ENCODE data around the gene GZMM. TPM values are rescaled to one million over a fixed set of nuclear protein-coding genes. Genes with fewer than 3 reads are reported as not detected.
A peak's percentile ranks its signal among the peaks of the same experiment; 100 is the strongest.

GZMM gene
- total and polyA plus RNA-seq, 2 of the 13 experiments (the other 11 are each of a cell fraction or from before 2014, with no cell fraction given): 0.07 TPM; not detected in 1

DNA sequence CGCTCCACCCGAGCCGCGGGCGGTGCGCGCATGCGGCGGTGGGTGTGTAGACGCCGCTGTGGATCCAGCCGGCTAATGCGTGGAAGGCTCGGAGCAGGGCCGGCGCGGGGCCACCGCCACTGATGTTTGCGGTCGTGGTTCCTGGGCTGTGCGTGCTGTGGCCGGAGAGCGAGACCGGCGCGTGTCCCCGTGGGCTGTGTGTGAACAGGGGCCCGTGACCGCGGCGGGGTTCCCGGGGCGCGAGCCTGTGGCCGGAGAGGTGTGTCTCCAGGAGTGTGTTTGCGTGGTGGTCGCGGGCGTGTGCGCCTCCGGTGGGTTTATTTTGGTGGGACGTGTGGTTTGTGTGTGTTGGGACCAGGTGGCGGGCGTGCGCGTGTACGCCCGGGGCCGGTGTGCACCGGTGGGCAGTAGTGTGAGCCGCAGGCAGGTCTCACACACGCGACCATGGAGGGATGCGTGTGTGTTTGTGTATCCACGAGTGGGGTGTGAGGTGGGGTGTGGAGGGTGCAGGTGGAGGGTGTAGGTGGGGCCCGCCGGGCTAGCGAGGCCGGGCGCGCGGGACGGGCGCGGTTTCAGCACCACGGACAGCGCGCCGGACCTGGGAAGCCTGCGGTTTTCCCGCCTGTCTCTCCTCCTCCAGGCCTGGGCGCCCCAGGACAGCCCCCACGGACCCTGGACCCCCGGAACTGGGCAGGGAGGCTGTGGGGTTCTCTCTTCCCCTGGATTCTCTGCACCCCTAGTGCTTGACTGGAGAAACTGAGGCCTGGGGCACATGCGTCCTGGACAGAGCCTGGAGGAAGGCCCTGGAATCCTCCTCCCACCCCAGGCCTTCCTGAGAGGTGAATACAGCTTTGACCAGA, 47.5 kb downstream of the GZMM start (continued):
- TF ChIP-seq, protein P1, sequence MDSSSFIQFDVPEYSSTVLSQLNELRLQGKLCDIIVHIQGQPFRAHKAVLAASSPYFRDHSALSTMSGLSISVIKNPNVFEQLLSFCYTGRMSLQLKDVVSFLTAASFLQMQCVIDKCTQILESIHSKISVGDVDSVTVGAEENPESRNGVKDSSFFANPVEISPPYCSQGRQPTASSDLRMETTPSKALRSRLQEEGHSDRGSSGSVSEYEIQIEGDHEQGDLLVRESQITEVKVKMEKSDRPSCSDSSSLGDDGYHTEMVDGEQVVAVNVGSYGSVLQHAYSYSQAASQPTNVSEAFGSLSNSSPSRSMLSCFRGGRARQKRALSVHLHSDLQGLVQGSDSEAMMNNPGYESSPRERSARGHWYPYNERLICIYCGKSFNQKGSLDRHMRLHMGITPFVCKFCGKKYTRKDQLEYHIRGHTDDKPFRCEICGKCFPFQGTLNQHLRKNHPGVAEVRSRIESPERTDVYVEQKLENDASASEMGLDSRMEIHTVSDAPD (CRISPR knock-in tag; IDR thresholded peaks at IDR 0.05): no peak
- peak; percentile 68; the same call in 1 of the 2 replicates for TF ChIP-seq ZNF44 (CRISPR knock-in tag; IDR thresholded peaks at IDR 0.05)
- TF ChIP-seq EEA1 (CRISPR knock-in tag; IDR thresholded peaks at IDR 0.05; ENCODE audit: borderline replicate concordance): no peak; the same call in 1 of the 2 replicates
- TF ChIP-seq ZNF75D (CRISPR knock-in tag; IDR thresholded peaks at IDR 0.05; ENCODE audit: borderline replicate concordance): peak; percentile 78; the same call in 1 of the 2 replicates
- TF ChIP-seq, protein P2, sequence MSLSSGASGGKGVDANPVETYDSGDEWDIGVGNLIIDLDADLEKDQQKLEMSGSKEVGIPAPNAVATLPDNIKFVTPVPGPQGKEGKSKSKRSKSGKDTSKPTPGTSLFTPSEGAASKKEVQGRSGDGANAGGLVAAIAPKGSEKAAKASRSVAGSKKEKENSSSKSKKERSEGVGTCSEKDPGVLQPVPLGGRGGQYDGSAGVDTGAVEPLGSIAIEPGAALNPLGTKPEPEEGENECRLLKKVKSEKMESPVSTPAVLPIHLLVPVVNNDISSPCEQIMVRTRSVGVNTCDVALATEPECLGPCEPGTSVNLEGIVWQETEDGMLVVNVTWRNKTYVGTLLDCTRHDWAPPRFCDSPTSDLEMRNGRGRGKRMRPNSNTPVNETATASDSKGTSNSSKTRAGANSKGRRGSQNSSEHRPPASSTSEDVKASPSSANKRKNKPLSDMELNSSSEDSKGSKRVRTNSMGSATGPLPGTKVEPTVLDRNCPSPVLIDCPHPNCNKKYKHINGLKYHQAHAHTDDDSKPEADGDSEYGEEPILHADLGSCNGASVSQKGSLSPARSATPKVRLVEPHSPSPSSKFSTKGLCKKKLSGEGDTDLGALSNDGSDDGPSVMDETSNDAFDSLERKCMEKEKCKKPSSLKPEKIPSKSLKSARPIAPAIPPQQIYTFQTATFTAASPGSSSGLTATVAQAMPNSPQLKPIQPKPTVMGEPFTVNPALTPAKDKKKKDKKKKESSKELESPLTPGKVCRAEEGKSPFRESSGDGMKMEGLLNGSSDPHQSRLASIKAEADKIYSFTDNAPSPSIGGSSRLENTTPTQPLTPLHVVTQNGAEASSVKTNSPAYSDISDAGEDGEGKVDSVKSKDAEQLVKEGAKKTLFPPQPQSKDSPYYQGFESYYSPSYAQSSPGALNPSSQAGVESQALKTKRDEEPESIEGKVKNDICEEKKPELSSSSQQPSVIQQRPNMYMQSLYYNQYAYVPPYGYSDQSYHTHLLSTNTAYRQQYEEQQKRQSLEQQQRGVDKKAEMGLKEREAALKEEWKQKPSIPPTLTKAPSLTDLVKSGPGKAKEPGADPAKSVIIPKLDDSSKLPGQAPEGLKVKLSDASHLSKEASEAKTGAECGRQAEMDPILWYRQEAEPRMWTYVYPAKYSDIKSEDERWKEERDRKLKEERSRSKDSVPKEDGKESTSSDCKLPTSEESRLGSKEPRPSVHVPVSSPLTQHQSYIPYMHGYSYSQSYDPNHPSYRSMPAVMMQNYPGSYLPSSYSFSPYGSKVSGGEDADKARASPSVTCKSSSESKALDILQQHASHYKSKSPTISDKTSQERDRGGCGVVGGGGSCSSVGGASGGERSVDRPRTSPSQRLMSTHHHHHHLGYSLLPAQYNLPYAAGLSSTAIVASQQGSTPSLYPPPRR (CRISPR knock-in tag; IDR thresholded peaks at IDR 0.05; ENCODE audit: borderline replicate concordance): no peak
- no peak for TF ChIP-seq MED8 (CRISPR knock-in tag; IDR thresholded peaks at IDR 0.05; ENCODE audit: insufficient replicate concordance)
- peak; percentile 37; the same call in 1 of the 2 replicates for TF ChIP-seq SPEN (CRISPR knock-in tag; IDR thresholded peaks at IDR 0.05; ENCODE audit: low read depth)
- TF ChIP-seq PAF1 (CRISPR knock-in tag; IDR thresholded peaks at IDR 0.05): no peak
- no peak for TF ChIP-seq ZNF678 (CRISPR knock-in tag; IDR thresholded peaks at IDR 0.05)
- TF ChIP-seq ZUFSP (CRISPR knock-in tag; IDR thresholded peaks at IDR 0.05; ENCODE audit: borderline replicate concordance): no peak
- no peak for TF ChIP-seq AGO1 (IDR thresholded peaks at IDR 0.05; ENCODE audit: low read depth, low read length, poor library complexity, severe bottlenecking)
- no peak for TF ChIP-seq CC2D1A (CRISPR knock-in tag; IDR thresholded peaks at IDR 0.05)
- no peak for TF ChIP-seq TBX3 (IDR thresholded peaks at IDR 0.05; ENCODE audit: borderline replicate concordance)
- TF ChIP-seq ZNF333 (CRISPR knock-in tag; IDR thresholded peaks at IDR 0.05; ENCODE audit: borderline replicate concordance): 0 out of 2 replicates have a peak, but pooled peaks have one; percentile 73
- peak; percentile 34; the same call in 1 of the 3 replicates for TF ChIP-seq MXI1 (IDR thresholded peaks at IDR 0.05; ENCODE audit: borderline replicate concordance, low read depth, low read length)
- no peak for TF ChIP-seq ZNF614 (CRISPR knock-in tag; IDR thresholded peaks at IDR 0.05; ENCODE audit: borderline replicate concordance)
- no peak for TF ChIP-seq SYNCRIP (IDR thresholded peaks at IDR 0.05; ENCODE audit: insufficient read depth, low read depth, low read length)
- no peak for TF ChIP-seq ZKSCAN8 (CRISPR knock-in tag; IDR thresholded peaks at IDR 0.05; ENCODE audit: borderline replicate concordance)
- no peak for TF ChIP-seq ATAD3A (CRISPR knock-in tag; IDR thresholded peaks at IDR 0.05)
- no peak for TF ChIP-seq ZIK1 (CRISPR knock-in tag; IDR thresholded peaks at IDR 0.05; ENCODE audit: borderline replicate concordance, low read depth)
- no peak for TF ChIP-seq RNF2 (conservative IDR thresholded peaks at IDR 0.05; ENCODE audit: low read depth)

Measured in HepG2 (cell line).